Tibial nerve (tissue), 4 donors: ENCODE results near the gene GAS2L1. TPM values are rescaled to one million over a fixed set of nuclear protein-coding genes. Genes with fewer than 3 reads are reported as not detected.

Experiments used
- DNase-seq, 2 donors: peaks; one replicate each; pipeline ENCODE4 v3.0.0-alpha.2; 2019; ENCODE audit warnings: low spot score in 2 of 2
- H3K27ac ChIP-seq, 4 donors: fragments of 200-600 bp; sonication (generic) in 3 of 4; one replicate each; pipeline ENCODE4 v1.5.1; 2017 to 2019; ENCODE audit warnings: mild to moderate bottlenecking in 1 of 4
- H3K27me3 ChIP-seq, 2 donors: fragments of 200-600 bp; sonication (generic) in 1 of 2; one replicate each; pipeline versions ENCODE4 v1.5.1 to v1.6.0; 2017 to 2019
- H3K36me3 ChIP-seq, 3 donors: fragments of 200-600 bp; sonication (generic); one replicate each; pipeline ENCODE4 v1.5.1; 2018 to 2019
- H3K4me1 ChIP-seq, 4 donors: fragments of 200-600 bp; sonication (generic) in 3 of 4; one replicate each; pipeline ENCODE4 v1.5.1; 2017 to 2019
- H3K4me3 ChIP-seq, 4 donors: fragments of 200-600 bp; sonication (generic) in 3 of 4; one replicate each; pipeline ENCODE4 v1.5.1; 2017 to 2019; ENCODE audit warnings: mild to moderate bottlenecking in 1 of 4, moderate library complexity in 1 of 4
- H3K9me3 ChIP-seq, 4 donors: fragments of 200-600 bp; sonication (generic) in 3 of 4; one replicate each; pipeline ENCODE4 v1.5.1; 2017 to 2019
- CTCF ChIP-seq, 5 experiments: fragments of 200-600 bp in 3 of 5; fragments of 450-650 bp in 2 of 5; sonication (generic) in 3 of 5; IDR thresholded peaks; one replicate each; pipeline ENCODE4 v1.5.1; 2016 to 2019; ENCODE audit warnings: antibody characterized with exemption in 5 of 5, mild to moderate bottlenecking in 3 of 5, moderate library complexity in 2 of 5
- EP300 ChIP-seq, 2 donors: sonication (generic); formaldehyde crosslinking; IDR thresholded peaks; one replicate each; pipeline ENCODE4 v1.6.1; 2017; ENCODE audit warnings: antibody characterized with exemption in 2 of 2, mild to moderate bottlenecking in 1 of 2
- POLR2A ChIP-seq, 2 donors: fragments of 450-650 bp; IDR thresholded peaks; one replicate each; pipeline ENCODE4 v1.6.1; 2017; ENCODE audit warnings: antibody characterized with exemption in 2 of 2, mild to moderate bottlenecking in 2 of 2, moderate library complexity in 2 of 2
- WGBS, 2 donors: methylation state at CpG; one replicate each; pipeline ENCODE4 v1.1.5; 2018; 5-methylcytosine and 5-hydroxymethylcytosine counted together
- total RNA-seq, 4 donors: library from RNA; depleted of rRNA; stranded (reverse); fragments of >200 nt; gene quantifications; one replicate each; pipeline ENCODE4 v1.1.0, GENCODE V29; 2016

GAS2L1 gene
- total RNA-seq, 4 donors from 2014 or later, result 30.3 to 43.5 (median 35.1) TPM

GRCh38 chr22:29334148-29334547, 27.7 kb downstream of the GAS2L1 start:
- TF ChIP-seq CTCF (IDR thresholded peaks at IDR 0.05) (no peak), EP300 (IDR thresholded peaks at IDR 0.05) (no peak), POLR2A (IDR thresholded peaks at IDR 0.05) (no peak)
- Histone ChIP-seq H3K27ac (no peak overlapping the region), H3K36me3 (peaks cover 0 to 100% (median 16%) of the 10 kb centered on the region in 3 donors), H3K4me3 (no peak overlapping the region), H3K9me3 (no peaks in the 10 kb centered on the region), H3K27me3 (no peaks in the 10 kb centered on the region), H3K4me1 (peaks cover 0 to 10% (median 0%) of the 10 kb centered on the region in 4 donors)
- DNase-seq, result no peak
- 90 to 97% methylated on average over 7 of the region's 7 CpGs for whole genome bisulfite sequencing, 2 donors

DNA sequence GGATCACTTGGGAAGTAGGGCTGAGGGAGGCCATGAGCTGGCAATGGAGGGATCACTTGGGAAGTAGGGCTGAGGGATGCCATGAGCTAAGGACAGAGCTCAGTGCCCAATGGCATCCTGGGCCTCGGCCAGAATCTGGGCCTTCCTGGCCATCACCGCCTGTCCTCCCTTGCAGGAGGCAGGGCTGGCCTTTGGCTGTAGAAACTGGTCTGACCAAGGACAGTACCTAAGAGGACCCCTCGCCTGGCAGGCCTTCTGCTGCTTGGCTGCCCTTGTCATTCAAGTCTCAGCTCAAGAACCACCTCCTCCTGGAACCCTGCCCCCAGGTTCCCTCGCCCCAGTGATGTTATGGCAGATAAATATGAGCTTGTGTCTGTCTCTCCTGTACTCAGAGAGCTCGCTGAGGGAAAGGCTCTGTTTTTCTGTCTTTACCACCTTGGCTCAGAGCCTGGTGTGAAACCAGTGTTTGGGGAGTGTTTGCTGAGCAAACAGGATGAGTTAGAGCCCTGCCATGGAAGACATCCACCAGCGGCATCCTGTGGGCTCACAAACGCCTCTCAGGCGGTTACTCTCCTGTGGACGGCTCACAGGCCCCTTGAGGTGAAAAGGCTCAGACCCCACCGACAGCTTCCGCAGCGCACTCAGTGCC, 28.4 kb downstream of the GAS2L1 start:
- Histone ChIP-seq H3K27me3 (no peaks in the 10 kb centered on the region), H3K4me3 (no peak overlapping the region), H3K27ac (no peak overlapping the region), H3K36me3 (peaks cover 0 to 100% (median 20%) of the 10 kb centered on the region in 3 donors), H3K9me3 (no peaks in the 10 kb centered on the region), H3K4me1 (peaks cover 0 to 10% (median 0%) of the 10 kb centered on the region in 4 donors)
- DNase-seq, result no peak
- no peak for TF ChIP-seq CTCF (IDR thresholded peaks at IDR 0.05)
- no peak for TF ChIP-seq POLR2A (IDR thresholded peaks at IDR 0.05)
- no peak for TF ChIP-seq EP300 (IDR thresholded peaks at IDR 0.05)
- 80 to 88% methylated on average over 12 of the region's 12 CpGs for whole genome bisulfite sequencing, 2 donors

DNA sequence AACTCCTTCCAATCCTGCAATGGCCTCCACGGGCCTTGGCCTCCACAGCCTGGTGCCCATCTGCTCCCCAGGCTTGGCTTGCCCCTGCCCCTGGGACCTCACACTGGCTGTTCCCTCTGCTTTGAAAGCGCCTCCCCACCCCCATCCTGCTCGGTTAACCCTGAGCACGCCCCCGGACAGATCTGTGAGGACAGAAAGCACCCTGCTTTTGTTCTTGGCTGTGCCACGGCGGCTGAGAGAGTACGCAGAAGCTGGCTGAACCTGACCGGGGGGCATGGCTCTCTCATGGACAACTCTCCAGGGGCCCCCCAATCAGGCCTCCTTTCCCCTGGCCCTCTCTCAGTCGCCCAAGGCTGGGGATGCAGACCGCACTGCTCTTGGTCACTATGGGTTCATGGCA, 29.2 kb downstream of the GAS2L1 start:
- Histone ChIP-seq H3K36me3 (peaks cover 0 to 100% (median 28%) of the 10 kb centered on the region in 3 donors), H3K9me3 (no peaks in the 10 kb centered on the region), H3K4me3 (no peak overlapping the region), H3K27me3 (no peaks in the 10 kb centered on the region), H3K27ac (no peak overlapping the region), H3K4me1 (peaks cover 0 to 7% (median 0%) of the 10 kb centered on the region in 4 donors)
- TF ChIP-seq POLR2A (IDR thresholded peaks at IDR 0.05) (no peak), CTCF (IDR thresholded peaks at IDR 0.05) (no peak), EP300 (IDR thresholded peaks at IDR 0.05) (no peak)
- WGBS, 2 donors, result 65 to 81% methylated on average over 8 to 11 of the region's 11 CpGs
- DNase-seq, result no peak

DNA sequence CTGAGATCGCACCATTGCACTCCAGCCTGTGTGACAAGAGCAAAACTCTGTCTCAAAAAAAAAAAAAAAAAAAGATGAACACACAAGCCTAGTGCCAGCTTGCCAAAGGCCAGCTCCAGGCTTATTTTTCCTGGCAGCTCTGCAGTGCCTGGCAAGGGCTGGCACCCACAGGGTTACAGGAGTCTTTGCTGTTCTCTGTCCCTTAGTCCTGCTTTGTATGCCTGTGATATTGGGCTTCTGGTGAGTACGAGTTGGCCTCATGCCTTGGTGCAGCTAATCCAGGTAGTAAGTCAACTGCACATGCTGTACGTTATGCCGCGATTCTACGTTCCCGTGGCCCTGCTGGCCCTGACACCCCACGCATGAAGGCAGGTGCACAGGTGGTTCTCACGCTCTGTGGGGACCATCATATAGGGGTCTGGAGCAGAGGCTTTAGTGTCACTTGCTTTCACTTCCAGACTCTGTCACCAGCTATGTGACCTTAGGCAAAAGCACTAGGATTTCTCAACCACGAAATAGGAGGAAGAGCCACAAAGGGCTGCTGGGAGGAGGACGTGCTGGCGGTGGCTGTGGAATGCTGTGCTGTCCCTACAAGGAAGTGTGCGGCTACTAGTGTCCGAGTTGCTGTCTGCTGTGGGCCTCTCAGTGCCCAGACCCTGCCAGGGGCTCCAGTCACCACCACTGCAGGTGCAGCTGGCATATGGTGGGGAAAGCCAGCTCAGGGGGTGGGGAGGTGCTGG, 30.5 kb downstream of the GAS2L1 start:
- Histone ChIP-seq H3K27ac (no peak overlapping the region), H3K4me1 (no peaks in the 10 kb centered on the region), H3K4me3 (no peak overlapping the region), H3K27me3 (no peaks in the 10 kb centered on the region), H3K9me3 (no peaks in the 10 kb centered on the region), H3K36me3 (peaks cover 0 to 100% (median 40%) of the 10 kb centered on the region in 3 donors)
- no peak for DNase-seq
- TF ChIP-seq CTCF (IDR thresholded peaks at IDR 0.05) (no peak), EP300 (IDR thresholded peaks at IDR 0.05) (no peak), POLR2A (IDR thresholded peaks at IDR 0.05) (no peak)
- 77 to 85% methylated on average over 14 of the region's 14 CpGs for WGBS, 2 donors

- Histone ChIP-seq H3K4me3 (no peak overlapping the region), H3K4me1 (no peaks in the 10 kb centered on the region), H3K27me3 (no peaks in the 10 kb centered on the region), H3K9me3 (no peaks in the 10 kb centered on the region), H3K27ac (no peak overlapping the region), H3K36me3 (peaks cover 0 to 100% (median 47%) of the 10 kb centered on the region in 3 donors)
- WGBS, 2 donors, result 67 to 77% methylated on average over 12 of the region's 12 CpGs
- TF ChIP-seq POLR2A (IDR thresholded peaks at IDR 0.05) (no peak), EP300 (IDR thresholded peaks at IDR 0.05) (no peak), CTCF (IDR thresholded peaks at IDR 0.05) (no peak)
- DNase-seq, result no peak
These were observed 31.3 kb downstream of the GAS2L1 start for GRCh38 chr22:29337631-29338284.
